ENCODE results near the gene KASH5. TPM values are rescaled to one million over a fixed set of nuclear protein-coding genes. Genes with fewer than 3 reads are reported as not detected.

KASH5 gene
- total and polyA plus RNA-seq, 2 of the 8 experiments (the other 6 are each of a cell fraction or from before 2014, with no cell fraction given) = 0.05 to 0.19 TPM

DNA sequence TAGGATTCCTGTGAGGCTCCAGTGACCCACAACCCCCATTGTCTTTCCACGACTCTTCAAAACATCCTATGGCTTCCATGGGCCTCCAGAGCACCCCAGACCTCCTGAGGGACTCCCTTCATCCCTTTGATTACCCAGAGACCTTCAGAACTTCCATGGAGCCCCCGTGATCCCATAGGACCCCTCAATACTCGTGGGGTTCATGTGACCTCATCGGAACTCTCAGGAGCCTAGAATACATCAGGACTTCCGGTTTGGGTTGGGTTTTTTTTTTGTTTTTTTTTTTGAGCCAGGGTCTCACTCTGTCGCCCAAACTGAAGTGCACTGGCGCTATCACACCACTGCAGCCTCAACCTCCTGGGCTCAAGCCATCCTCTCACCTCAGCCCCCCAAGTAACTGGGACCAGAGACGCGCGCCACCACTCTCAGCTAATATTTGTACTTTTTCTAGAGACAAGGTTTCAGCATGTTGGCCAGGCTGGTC lies 65.8 kb downstream of the KASH5 start:
- Histone ChIP-seq H2BK20ac (ENCODE audit: low read length) (no peak overlapping the region), H3K9me3 (ENCODE audit: insufficient read depth in 2 of 2, low read depth in 1 of 2, low read length in 1 of 2) (no peaks in the 10 kb centered on the region), H2BK120ac (replicated peaks; ENCODE audit: low read depth, low read length) (no peak overlapping the region), H4K91ac (replicated peaks; ENCODE audit: insufficient read length, low read length) (peak overlapping the region; percentile 17), H3K56ac (replicated peaks; ENCODE audit: insufficient read length, low read depth, low read length) (no peak overlapping the region), H4K20me1 (replicated peaks in 1 of 2; ENCODE audit: control insufficient read depth in 1 of 2, insufficient read depth in 2 of 2, low read length in 2 of 2) (peaks cover 0 to 5% of the 10 kb centered on the region in 2 experiments), H3K79me1 (ENCODE audit: low read depth, low read length) (peaks cover 2% of the 10 kb centered on the region), H3K79me2 (ENCODE audit: control insufficient read depth in 1 of 2, insufficient read depth in 2 of 2, low read length in 2 of 2) (peaks cover 0 to 23% of the 10 kb centered on the region in 2 experiments; a peak in 2 of 4 replicates), H3K4ac (replicated peaks; ENCODE audit: insufficient read length, low read depth, low read length) (peak overlapping the region; percentile 3), H3K27me3 (replicated peaks in 1 of 4; ENCODE audit: control insufficient read depth in 3 of 4, extremely low read depth in 1 of 4, insufficient read depth in 3 of 4, low read length in 3 of 4) (no peaks in the 10 kb centered on the region), H3K36me3 (ENCODE audit: control insufficient read depth in 2 of 4, insufficient read depth in 4 of 4, low read length in 3 of 4) (peaks cover 2 to 8% (median 4%) of the 10 kb centered on the region in 4 experiments; a peak in 3 of 8 replicates), H3K14ac (ENCODE audit: insufficient read length) (no peak overlapping the region), H2BK12ac (ENCODE audit: low read depth, low read length) (no peak overlapping the region), H3K23me2 (ENCODE audit: low read depth, low read length) (peaks cover 4% of the 10 kb centered on the region), H2BK15ac (ENCODE audit: low read length) (no peak overlapping the region), H2AK5ac (ENCODE audit: low read depth, low read length) (peak overlapping the region; percentile 1; the same call in 1 of the 2 replicates), H3K4me3 (ENCODE audit: extremely low read depth in 1 of 4, insufficient read depth in 2 of 4, low read depth in 3 of 4, low read length in 4 of 4) (peak overlapping the region; percentile 78 to 86 (median 80)), H3K4me1 (replicated peaks in 1 of 4; ENCODE audit: control insufficient read depth in 3 of 4, insufficient read depth in 4 of 4, low read length in 3 of 4) (peaks cover 0 to 4% (median 1%) of the 10 kb centered on the region in 4 experiments; a peak in 3 of 7 replicates), H3K18ac (ENCODE audit: extremely low read depth, low read length) (peak overlapping the region; percentile 71; the same call in 1 of the 2 replicates), H3K4me2 (ENCODE audit: insufficient read depth in 1 of 2, low read depth in 2 of 2, low read length in 2 of 2) (peak overlapping the region; percentile 63 to 93), H3K27ac (ENCODE audit: low read depth, low read length) (peak overlapping the region; percentile 96), H3K23ac (ENCODE audit: insufficient read length) (no peak overlapping the region), H4K8ac (ENCODE audit: extremely low read depth, insufficient read depth, low read length) (peak overlapping the region; percentile 99; the same call in 1 of the 2 replicates), H2AFZ (ENCODE audit: low read length) (no peak overlapping the region), H2BK5ac (ENCODE audit: low read depth, low read length) (peak overlapping the region; percentile 92), H3K9ac (replicated peaks in 1 of 4; ENCODE audit: extremely low read depth in 1 of 4, low read depth in 3 of 4, low read length in 3 of 4) (peak overlapping the region; percentile 94 to 98 (median 96)), H4K5ac (ENCODE audit: insufficient read length, low read depth, low read length) (peak overlapping the region; percentile 73)
- FAIRE-seq = no peak
- 48% methylated on average over 8 of the region's 10 CpGs; no CpG with 5 or more reads in 1 of the 2 experiments for WGBS, 2 experiments (ENCODE audit: extremely low coverage in 1 of 2, insufficient coverage in 1 of 2, insufficient read length in 1 of 2, insufficient replicate concordance in 2 of 2, low coverage in 1 of 2, low lambda C conversion rate in 2 of 2, missing lambda C conversion rate in 1 of 2)
- no peak for DNase-seq (ENCODE audit: low read depth in 1 of 2, low spot score in 2 of 2)
- ChIA-PET POLR2A (ENCODE audit: partially characterized antibody) (interaction anchor here (0.6 to 4.6 kb wide), 29 partner anchors 10 to 324 kb away, joined by 3 to 33 read pairs (median 4); partner anchors contain the start of genes DKKL1, FLT3LG, GFY and RPS11), CTCF (ENCODE audit: partially characterized antibody) (interaction anchor here (1.9 to 2.1 kb wide), 4 partner anchors 9 to 25 kb away, joined by 5 to 7 read pairs (median 6); partner anchors contain the start of gene FLT3LG)
- TF ChIP-seq EZH2 (IDR thresholded peaks at IDR 0.05; ENCODE audit: low read depth, low read length, severe bottlenecking) (no peak), YY1 (IDR thresholded peaks at IDR 0.05; ENCODE audit: low read depth, low read length) (no peak), JUND (IDR thresholded peaks at IDR 0.05; ENCODE audit: low read length) (0 out of 2 replicates have a peak, but pooled peaks have one; percentile 4)
